HEK293T (cell line): ENCODE measurements around the gene BBX.

Experiments
- CTCF ChIA-PET: fragments of 350-600 bp; formaldehyde crosslinking; extraction: SDS; loops from one replicate; lab custom pipeline; 2021; ENCODE audit warnings: antibody characterized with exemption, inconsistent platforms; lab: Yijun Ruan, JAX
- POLR2A ChIA-PET: fragments of 350-600 bp; formaldehyde crosslinking; extraction: SDS; loops from one replicate; lab custom pipeline; 2020; ENCODE audit warnings: antibody characterized with exemption, inconsistent platforms; lab: Yijun Ruan, JAX
- DNase-seq: peaks from one replicate; pipeline ENCODE4 v3.0.0; 2012; ENCODE audit warnings: mixed read lengths; ENCODE audit errors: extremely low spot score
- ARNT ChIP-seq: fragments of 450-650 bp; IDR thresholded peaks from 2 replicates; pipeline ENCODE4 v1.6.1; 2017; ENCODE audit warnings: mild to moderate bottlenecking
- BHLHE40 ChIP-seq: fragments of 450-650 bp; IDR thresholded peaks from 2 replicates; pipeline ENCODE4 v1.6.1; 2016; ENCODE audit warnings: mild to moderate bottlenecking, moderate library complexity, borderline replicate concordance
- CTBP1 ChIP-seq: fragments of 450-650 bp; IDR thresholded peaks from 2 replicates; pipeline ENCODE4 v1.6.1; 2016; ENCODE audit warnings: borderline replicate concordance
- ELF4 ChIP-seq: fragments of 450-650 bp; IDR thresholded peaks from 2 replicates; pipeline ENCODE4 v1.6.1; 2017; ENCODE audit warnings: antibody characterized with exemption
- FOXA1 ChIP-seq: fragments of 450-650 bp; IDR thresholded peaks from 2 replicates; pipeline ENCODE4 v1.6.1; 2016; ENCODE audit warnings: mild to moderate bottlenecking
- FOXK2 ChIP-seq: fragments of 450-650 bp; IDR thresholded peaks from 2 replicates; pipeline ENCODE4 v1.6.1; 2016; ENCODE audit warnings: mild to moderate bottlenecking
- FOXM1 ChIP-seq: fragments of 450-650 bp; IDR thresholded peaks from 2 replicates; pipeline ENCODE4 v1.6.1; 2017; ENCODE audit warnings: mild to moderate bottlenecking, borderline replicate concordance
- HDGF ChIP-seq: fragments of 450-650 bp; IDR thresholded peaks from 2 replicates; pipeline ENCODE4 v1.6.1; 2017; ENCODE audit warnings: antibody characterized with exemption, borderline replicate concordance
- L3MBTL2 ChIP-seq: fragments of 450-650 bp; conservative IDR thresholded peaks from 2 replicates; pipeline ENCODE4 v1.6.1; 2016; ENCODE audit warnings: mild to moderate bottlenecking
- LEF1 ChIP-seq: fragments of 450-650 bp; IDR thresholded peaks from 2 replicates; pipeline ENCODE4 v1.6.1; 2017; ENCODE audit warnings: mild to moderate bottlenecking, borderline replicate concordance
- NFRKB ChIP-seq: fragments of 450-650 bp; IDR thresholded peaks from 2 replicates; pipeline ENCODE4 v1.6.1; 2016; ENCODE audit warnings: mild to moderate bottlenecking, moderate library complexity
- PKNOX1 ChIP-seq: fragments of 450-650 bp; IDR thresholded peaks from 2 replicates; pipeline ENCODE4 v1.6.1; 2016
- SP1 ChIP-seq: fragments of 450-650 bp; IDR thresholded peaks from 2 replicates; pipeline ENCODE4 v1.6.1; 2017
- SUZ12 ChIP-seq: fragments of 450-650 bp; IDR thresholded peaks from 2 replicates; pipeline ENCODE4 v1.6.1; 2016; ENCODE audit warnings: mild to moderate bottlenecking
- TARDBP ChIP-seq: fragments of 450-650 bp; IDR thresholded peaks from 2 replicates; pipeline ENCODE4 v1.6.1; 2016
- ZNF384 ChIP-seq: fragments of 450-650 bp; IDR thresholded peaks from 2 replicates; pipeline ENCODE4 v1.6.1; 2016

BBX gene

GRCh38 chr3:107542665-107543064 is 19.9 kb downstream of the BBX start:
- ChIA-PET POLR2A (no interaction called here), CTCF (interaction anchor here (1.5 kb wide), 1 partner anchor 307 kb away, joined by 5 read pairs; no protein-coding TSS in a partner anchor)
- TF ChIP-seq FOXM1 (no peak), L3MBTL2 (no peak), PKNOX1 (no peak), BHLHE40 (no peak)
- no peak for DNase-seq

DNA sequence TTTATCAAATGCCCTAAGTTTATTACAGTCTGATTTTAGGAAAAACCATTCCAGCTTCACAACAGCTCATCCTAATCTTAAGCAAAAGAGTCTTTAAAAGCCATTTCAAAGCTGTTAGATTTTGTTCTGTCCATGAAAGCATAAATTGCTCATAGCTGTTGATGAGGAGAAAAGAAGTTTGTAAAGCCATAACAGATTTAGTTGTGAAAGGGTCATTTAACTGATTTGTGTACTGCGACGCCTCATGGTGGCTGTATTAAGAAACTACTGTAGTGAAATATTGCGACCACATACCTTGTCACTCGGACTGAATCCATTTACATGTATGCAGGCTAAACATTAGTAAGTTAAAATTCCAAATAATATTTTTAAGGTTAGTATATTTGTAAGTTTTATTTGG is 20.9 kb downstream of the BBX start:
- DNase-seq: no peak
- no peak for TF ChIP-seq FOXM1
- no peak for TF ChIP-seq NFRKB
- TF ChIP-seq BHLHE40: no peak
- no peak for TF ChIP-seq TARDBP
- TF ChIP-seq LEF1: no peak
- TF ChIP-seq HDGF: no peak
- TF ChIP-seq SP1: no peak
- CTCF ChIA-PET: interaction anchor here (0.6 to 1.5 kb wide), 4 partner anchors 106 to 308 kb away, joined by 3 to 5 read pairs (median 3); no protein-coding TSS in a partner anchor
- POLR2A ChIA-PET: no interaction called here

- TF ChIP-seq SP1: no peak
- ChIA-PET CTCF (no interaction called here), POLR2A (no interaction called here)
- no peak for DNase-seq
Measured at GRCh38 chr3:107545680-107546120, 22.9 kb downstream of the BBX start.

DNA sequence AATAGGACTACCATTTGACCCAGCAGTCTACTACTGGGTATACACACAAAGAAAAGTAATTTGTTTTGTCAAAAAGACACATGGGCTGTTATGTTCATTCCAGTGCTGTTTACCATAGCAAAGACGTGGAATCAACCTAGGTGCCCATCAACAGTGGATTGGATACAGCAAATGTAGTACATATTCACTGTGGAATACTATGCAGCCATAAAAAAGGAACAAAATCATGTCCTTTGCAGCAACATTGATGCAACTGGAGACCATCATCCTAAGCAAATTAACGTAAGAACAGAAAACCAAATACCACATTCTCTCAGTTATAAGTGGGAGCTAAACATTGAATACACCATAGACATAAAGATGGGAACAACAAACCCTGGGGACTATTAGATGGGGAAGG is 25.8 kb downstream of the BBX start:
- ChIA-PET CTCF (no interaction called here), POLR2A (no interaction called here)
- TF ChIP-seq NFRKB (no peak), SUZ12 (no peak), FOXA1 (no peak), LEF1 (no peak), ZNF384 (no peak), ARNT (no peak), CTBP1 (no peak), FOXK2 (no peak), BHLHE40 (no peak), PKNOX1 (no peak), HDGF (no peak), L3MBTL2 (no peak), TARDBP (no peak), FOXM1 (no peak), ELF4 (no peak), SP1 (no peak)
- no peak for DNase-seq

DNA sequence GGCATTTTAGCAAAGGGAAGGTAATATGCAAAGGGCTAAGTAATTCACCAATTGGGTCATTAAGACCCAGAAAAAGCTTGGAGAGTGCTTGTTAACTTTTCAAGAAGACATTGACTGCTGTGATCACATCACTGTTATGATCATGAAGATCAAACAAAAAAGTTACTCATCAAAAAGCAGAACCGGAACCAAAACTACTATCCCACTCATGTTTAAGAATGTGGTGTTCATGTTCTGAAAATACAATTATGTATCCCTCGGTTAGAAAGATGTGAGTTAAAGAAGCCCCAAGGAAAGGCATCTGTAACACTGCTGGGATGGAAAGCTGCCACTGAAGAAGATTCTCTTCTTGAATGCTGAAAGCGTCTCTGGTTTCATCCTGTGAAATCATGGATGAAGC is 32.6 kb downstream of the BBX start:
- no peak for DNase-seq
- CTCF ChIA-PET: interaction anchor here (0.7 kb wide), 1 partner anchor 263 kb away, joined by 3 read pairs; no protein-coding TSS in a partner anchor
- TF ChIP-seq ZNF384 (no peak), ARNT (no peak)
- POLR2A ChIA-PET: no interaction called here

GRCh38 chr3:107557743-107558142 is 35.0 kb downstream of the BBX start:
- no peak for DNase-seq
- POLR2A ChIA-PET: no interaction called here
- no peak for TF ChIP-seq ARNT
- TF ChIP-seq SUZ12: no peak
- no peak for TF ChIP-seq ELF4
- TF ChIP-seq PKNOX1: no peak
- no peak for TF ChIP-seq ZNF384
- TF ChIP-seq NFRKB: no peak
- TF ChIP-seq FOXK2: no peak
- no peak for TF ChIP-seq CTBP1
- no peak for TF ChIP-seq HDGF
- no peak for TF ChIP-seq SP1
- TF ChIP-seq FOXM1: no peak
- TF ChIP-seq L3MBTL2: no peak
- no peak for TF ChIP-seq FOXA1
- TF ChIP-seq TARDBP: no peak
- no peak for TF ChIP-seq BHLHE40
- TF ChIP-seq LEF1: no peak
- CTCF ChIA-PET: no interaction called here

DNA sequence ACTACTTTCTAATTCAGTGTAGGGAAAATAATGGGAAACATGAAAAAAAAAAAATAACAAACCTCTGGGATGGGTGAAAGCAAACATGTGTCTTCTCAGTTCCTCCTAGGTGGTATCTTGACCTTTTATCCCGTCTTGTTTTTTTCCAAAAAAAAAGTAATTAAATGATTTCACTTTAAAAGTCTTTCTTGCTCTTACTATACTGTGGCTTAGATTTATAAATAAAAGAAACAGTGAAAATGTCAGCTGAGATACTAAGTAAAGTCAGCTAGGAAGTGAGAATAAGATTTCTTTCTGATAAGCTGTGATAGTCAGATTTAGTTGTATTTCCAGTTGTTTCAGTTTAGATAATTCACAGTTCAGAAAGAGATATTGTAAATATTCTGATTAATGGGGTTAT is 37.4 kb downstream of the BBX start:
- no peak for TF ChIP-seq TARDBP
- no peak for TF ChIP-seq LEF1
- TF ChIP-seq ZNF384: no peak
- no peak for TF ChIP-seq SUZ12
- TF ChIP-seq SP1: no peak
- TF ChIP-seq CTBP1: no peak
- no peak for TF ChIP-seq PKNOX1
- TF ChIP-seq HDGF: no peak
- no peak for TF ChIP-seq ARNT
- TF ChIP-seq ELF4: no peak
- TF ChIP-seq BHLHE40: no peak
- TF ChIP-seq FOXA1: no peak
- DNase-seq: no peak
- ChIA-PET CTCF (interaction anchor here (0.6 kb wide), 1 partner anchor 287 kb away, joined by 3 read pairs; no protein-coding TSS in a partner anchor), POLR2A (no interaction called here)
